ENCODE results near the gene ADCK2.
"Not testable (repeated sequence)": the region's sequence is repeated elsewhere in the genome, so short reads cannot be mapped to it uniquely, and the experiment has no call there.

ADCK2 gene

DNA sequence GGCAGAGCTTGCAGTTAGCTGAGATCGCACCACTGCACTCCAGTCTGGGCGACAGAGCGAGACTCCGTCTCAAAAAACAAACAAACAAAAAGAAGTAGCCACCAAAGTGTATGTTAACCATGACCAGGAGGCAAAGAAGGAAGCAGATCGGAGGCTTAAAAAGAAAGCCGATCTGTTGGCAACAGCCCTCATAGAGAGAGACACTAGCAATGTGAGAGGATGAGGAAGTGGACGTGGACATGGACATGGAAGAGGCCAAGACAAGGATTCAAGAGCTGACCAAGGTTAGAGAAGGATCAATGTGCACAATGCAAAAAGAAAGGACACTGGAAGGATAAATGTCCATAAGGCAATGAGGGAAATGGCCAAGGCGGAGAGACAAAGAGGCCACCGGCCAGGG lies 14.9 kb upstream of the ADCK2 start:
- no peak overlapping the region for H3K56ac ChIP-seq (ENCODE audit: low read length)
- H3K36me3 ChIP-seq (ENCODE audit: control insufficient read depth, insufficient read depth, low read length), result no peaks in the 10 kb centered on the region
- no peak overlapping the region for H3K27ac ChIP-seq (ENCODE audit: low read depth, low read length)
- H2BK5ac ChIP-seq (ENCODE audit: low read length), result no peak overlapping the region
- no peak overlapping the region for H3K9ac ChIP-seq (ENCODE audit: low read length)
- no peaks in the 10 kb centered on the region for H3K79me2 ChIP-seq (ENCODE audit: control insufficient read depth, insufficient read depth, low read length)
- no peak overlapping the region for H2BK120ac ChIP-seq (ENCODE audit: low read depth, low read length)
- no peak for DNase-seq
- no peaks in the 10 kb centered on the region for H3K4me1 ChIP-seq (ENCODE audit: control insufficient read depth, low read depth, low read length)
- H3K4ac ChIP-seq (ENCODE audit: low read depth, low read length), result no peak overlapping the region
- H3K79me1 ChIP-seq (ENCODE audit: low read length), result no peaks in the 10 kb centered on the region
- no peak overlapping the region for H2BK15ac ChIP-seq (replicated peaks; ENCODE audit: low read depth)
- WGBS (ENCODE audit: extremely low coverage, insufficient coverage, low lambda C conversion rate), result no CpG with 5 or more reads among the region's 9 CpGs
- no peak overlapping the region for H4K8ac ChIP-seq (ENCODE audit: low read depth, low read length)
- H4K5ac ChIP-seq (ENCODE audit: low read length), result no peak overlapping the region
- H3K23ac ChIP-seq (ENCODE audit: low read length), result no peak overlapping the region
- no peak overlapping the region for H2AK5ac ChIP-seq (ENCODE audit: low read length)
- no peak overlapping the region for H3K4me3 ChIP-seq (ENCODE audit: low read length)
- no peak overlapping the region for H3K4me2 ChIP-seq (ENCODE audit: low read length)
- no peak overlapping the region for H3K18ac ChIP-seq (ENCODE audit: low read length)
- no peaks in the 10 kb centered on the region for H3K27me3 ChIP-seq (ENCODE audit: insufficient read depth, low read length, poor library complexity)

DNA sequence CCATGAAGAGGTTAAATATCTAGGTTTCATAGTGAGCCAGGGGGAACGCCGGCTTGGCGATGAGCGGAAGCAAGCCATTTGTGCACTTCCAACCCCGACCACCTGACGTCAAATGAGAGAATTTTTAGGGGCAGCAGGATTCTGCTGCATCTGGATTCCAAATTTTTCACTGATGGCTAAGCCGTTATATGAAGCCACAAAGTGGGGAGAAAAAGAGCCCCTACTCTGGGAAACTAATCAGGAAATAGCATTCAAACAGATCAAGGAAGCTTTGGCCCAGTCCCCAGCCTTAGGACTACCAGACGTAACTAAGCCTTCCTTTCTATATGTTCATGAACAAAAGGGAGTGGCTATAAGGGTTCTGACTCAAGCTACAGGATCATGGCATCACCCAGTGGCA lies 12.9 kb upstream of the ADCK2 start:
- Histone ChIP-seq H3K79me1 (ENCODE audit: low read length) (no peaks in the 10 kb centered on the region), H3K79me2 (ENCODE audit: control insufficient read depth, insufficient read depth, low read length) (no peaks in the 10 kb centered on the region), H3K23ac (ENCODE audit: low read length) (no peak overlapping the region), H3K4me3 (ENCODE audit: low read length) (no peak overlapping the region), H3K56ac (ENCODE audit: low read length) (no peak overlapping the region), H3K36me3 (ENCODE audit: control insufficient read depth, insufficient read depth, low read length) (no peaks in the 10 kb centered on the region), H3K27ac (ENCODE audit: low read depth, low read length) (no peak overlapping the region), H3K9ac (ENCODE audit: low read length) (no peak overlapping the region), H3K18ac (ENCODE audit: low read length) (no peak overlapping the region), H2BK5ac (ENCODE audit: low read length) (no peak overlapping the region), H4K5ac (ENCODE audit: low read length) (no peak overlapping the region), H2BK120ac (ENCODE audit: low read depth, low read length) (no peak overlapping the region), H2AK5ac (ENCODE audit: low read length) (no peak overlapping the region), H4K8ac (ENCODE audit: low read depth, low read length) (no peak overlapping the region), H3K27me3 (ENCODE audit: insufficient read depth, low read length, poor library complexity) (no peaks in the 10 kb centered on the region), H2BK15ac (replicated peaks; ENCODE audit: low read depth) (no peak overlapping the region), H3K4ac (ENCODE audit: low read depth, low read length) (no peak overlapping the region), H3K4me1 (ENCODE audit: control insufficient read depth, low read depth, low read length) (no peaks in the 10 kb centered on the region), H3K4me2 (ENCODE audit: low read length) (no peak overlapping the region)
- no peak for DNase-seq
- WGBS (ENCODE audit: extremely low coverage, insufficient coverage, low lambda C conversion rate), result no CpG with 5 or more reads among the region's 8 CpGs

GRCh38 chr7:140661124-140661523 lies 11.6 kb upstream of the ADCK2 start:
- Histone ChIP-seq H3K27ac (ENCODE audit: low read depth, low read length) (no peak overlapping the region), H2BK120ac (ENCODE audit: low read depth, low read length) (no peak overlapping the region), H3K23ac (ENCODE audit: low read length) (no peak overlapping the region), H3K79me2 (ENCODE audit: control insufficient read depth, insufficient read depth, low read length) (no peaks in the 10 kb centered on the region), H3K36me3 (ENCODE audit: control insufficient read depth, insufficient read depth, low read length) (no peaks in the 10 kb centered on the region), H3K56ac (ENCODE audit: low read length) (no peak overlapping the region), H2AK5ac (ENCODE audit: low read length) (no peak overlapping the region), H3K4me2 (ENCODE audit: low read length) (no peak overlapping the region), H3K79me1 (ENCODE audit: low read length) (no peaks in the 10 kb centered on the region), H3K18ac (ENCODE audit: low read length) (no peak overlapping the region), H2BK5ac (ENCODE audit: low read length) (no peak overlapping the region), H3K4me1 (ENCODE audit: control insufficient read depth, low read depth, low read length) (no peaks in the 10 kb centered on the region), H4K5ac (ENCODE audit: low read length) (no peak overlapping the region), H3K4ac (ENCODE audit: low read depth, low read length) (no peak overlapping the region), H2BK15ac (replicated peaks; ENCODE audit: low read depth) (no peak overlapping the region), H3K27me3 (ENCODE audit: insufficient read depth, low read length, poor library complexity) (no peaks in the 10 kb centered on the region), H4K8ac (ENCODE audit: low read depth, low read length) (no peak overlapping the region), H3K4me3 (ENCODE audit: low read length) (no peak overlapping the region), H3K9ac (ENCODE audit: low read length) (no peak overlapping the region)
- DNase-seq, result no peak
- WGBS (ENCODE audit: extremely low coverage, insufficient coverage, low lambda C conversion rate), result no CpG with 5 or more reads among the region's 2 CpGs

GRCh38 chr7:140662938-140663337 lies 9.8 kb upstream of the ADCK2 start:
- H3K18ac ChIP-seq (ENCODE audit: low read length); H2BK120ac ChIP-seq (ENCODE audit: low read depth, low read length); H3K36me3 ChIP-seq (ENCODE audit: control insufficient read depth, insufficient read depth, low read length); H2AK5ac ChIP-seq (ENCODE audit: low read length); DNase-seq; H3K4me3 ChIP-seq (ENCODE audit: low read length); H3K27ac ChIP-seq (ENCODE audit: low read depth, low read length); H3K79me1 ChIP-seq (ENCODE audit: low read length); H4K8ac ChIP-seq (ENCODE audit: low read depth, low read length); H3K9ac ChIP-seq (ENCODE audit: low read length); H3K4ac ChIP-seq (ENCODE audit: low read depth, low read length); H3K56ac ChIP-seq (ENCODE audit: low read length); H2BK5ac ChIP-seq (ENCODE audit: low read length); H3K79me2 ChIP-seq (ENCODE audit: control insufficient read depth, insufficient read depth, low read length); H3K27me3 ChIP-seq (ENCODE audit: insufficient read depth, low read length, poor library complexity); H2BK15ac ChIP-seq (replicated peaks; ENCODE audit: low read depth); H3K23ac ChIP-seq (ENCODE audit: low read length); H3K4me1 ChIP-seq (ENCODE audit: control insufficient read depth, low read depth, low read length); H4K5ac ChIP-seq (ENCODE audit: low read length); H3K4me2 ChIP-seq (ENCODE audit: low read length): not testable (repeated sequence)
- no CpG with 5 or more reads among the region's 2 CpGs for WGBS (ENCODE audit: extremely low coverage, insufficient coverage, low lambda C conversion rate)

- no peaks in the 10 kb centered on the region for H3K79me1 ChIP-seq (ENCODE audit: low read length)
- no peak overlapping the region for H2BK5ac ChIP-seq (ENCODE audit: low read length)
- WGBS (ENCODE audit: extremely low coverage, insufficient coverage, low lambda C conversion rate), result no CpG with 5 or more reads among the region's 1 CpG
- no peak overlapping the region for H3K56ac ChIP-seq (ENCODE audit: low read length)
- DNase-seq, result no peak
- H3K4me1 ChIP-seq (ENCODE audit: control insufficient read depth, low read depth, low read length), result no peaks in the 10 kb centered on the region
- H2AK5ac ChIP-seq (ENCODE audit: low read length), result no peak overlapping the region
- H3K4me3 ChIP-seq (ENCODE audit: low read length), result no peak overlapping the region
- H3K9ac ChIP-seq (ENCODE audit: low read length), result no peak overlapping the region
- H4K5ac ChIP-seq (ENCODE audit: low read length), result no peak overlapping the region
- no peak overlapping the region for H3K27ac ChIP-seq (ENCODE audit: low read depth, low read length)
- H3K18ac ChIP-seq (ENCODE audit: low read length), result no peak overlapping the region
- no peak overlapping the region for H3K4me2 ChIP-seq (ENCODE audit: low read length)
- no peaks in the 10 kb centered on the region for H3K36me3 ChIP-seq (ENCODE audit: control insufficient read depth, insufficient read depth, low read length)
- no peaks in the 10 kb centered on the region for H3K27me3 ChIP-seq (ENCODE audit: insufficient read depth, low read length, poor library complexity)
- no peak overlapping the region for H2BK15ac ChIP-seq (replicated peaks; ENCODE audit: low read depth)
- H3K23ac ChIP-seq (ENCODE audit: low read length), result no peak overlapping the region
- no peak overlapping the region for H2BK120ac ChIP-seq (ENCODE audit: low read depth, low read length)
- no peak overlapping the region for H3K4ac ChIP-seq (ENCODE audit: low read depth, low read length)
- H3K79me2 ChIP-seq (ENCODE audit: control insufficient read depth, insufficient read depth, low read length), result no peaks in the 10 kb centered on the region
- no peak overlapping the region for H4K8ac ChIP-seq (ENCODE audit: low read depth, low read length)
Measured at GRCh38 chr7:140667476-140667875, 5.3 kb upstream of the ADCK2 start.

- H2BK5ac ChIP-seq (ENCODE audit: low read length), result no peak overlapping the region
- H3K18ac ChIP-seq (ENCODE audit: low read length), result no peak overlapping the region
- H3K27me3 ChIP-seq (ENCODE audit: insufficient read depth, low read length, poor library complexity), result no peaks in the 10 kb centered on the region
- no peaks in the 10 kb centered on the region for H3K79me1 ChIP-seq (ENCODE audit: low read length)
- no peak overlapping the region for H3K56ac ChIP-seq (ENCODE audit: low read length)
- no peaks in the 10 kb centered on the region for H3K4me1 ChIP-seq (ENCODE audit: control insufficient read depth, low read depth, low read length)
- H3K27ac ChIP-seq (ENCODE audit: low read depth, low read length), result no peak overlapping the region
- no peaks in the 10 kb centered on the region for H3K36me3 ChIP-seq (ENCODE audit: control insufficient read depth, insufficient read depth, low read length)
- no peak overlapping the region for H3K4me2 ChIP-seq (ENCODE audit: low read length)
- H2AK5ac ChIP-seq (ENCODE audit: low read length), result no peak overlapping the region
- DNase-seq, result no peak
- no peak overlapping the region for H3K9ac ChIP-seq (ENCODE audit: low read length)
- no peak overlapping the region for H3K4ac ChIP-seq (ENCODE audit: low read depth, low read length)
- H3K23ac ChIP-seq (ENCODE audit: low read length), result no peak overlapping the region
- H2BK120ac ChIP-seq (ENCODE audit: low read depth, low read length), result no peak overlapping the region
- H4K8ac ChIP-seq (ENCODE audit: low read depth, low read length), result no peak overlapping the region
- no peak overlapping the region for H2BK15ac ChIP-seq (replicated peaks; ENCODE audit: low read depth)
- no peaks in the 10 kb centered on the region for H3K79me2 ChIP-seq (ENCODE audit: control insufficient read depth, insufficient read depth, low read length)
- WGBS (ENCODE audit: extremely low coverage, insufficient coverage, low lambda C conversion rate), result no CpG with 5 or more reads among the region's 1 CpG
- no peak overlapping the region for H4K5ac ChIP-seq (ENCODE audit: low read length)
- H3K4me3 ChIP-seq (ENCODE audit: low read length), result no peak overlapping the region
Measured at GRCh38 chr7:140668641-140669040, 4.1 kb upstream of the ADCK2 start.
